Neural cell (in vitro differentiated cells): ENCODE data around the gene ACTA2. TPM values are rescaled to one million over a fixed set of nuclear protein-coding genes. Genes with fewer than 3 reads are reported as not detected.

Experiments used
- H2AFZ ChIP-seq: fragments of 200-600, 300-800 bp; sonication (generic), shearing (Covaris generic); 2 replicates; pipeline ENCODE4 v1.6.0; 2014; ENCODE audit warnings: low read depth, mild to moderate bottlenecking, antibody characterized with exemption, low read length, moderate library complexity
- H3F3A ChIP-seq: fragments of 200-600 bp; shearing (Covaris generic); 2 replicates; pipeline ENCODE4 v1.6.1; 2016; ENCODE audit warnings: mild to moderate bottlenecking, moderate library complexity, mixed read lengths, antibody characterized with exemption, low read length; ENCODE audit not compliant: insufficient read depth, poor library complexity, severe bottlenecking
- H3K27ac ChIP-seq: fragments of 200-600, 300-800 bp; sonication (generic), shearing (Covaris generic); 2 replicates; pipeline ENCODE4 v1.5.1; 2014; ENCODE audit warnings: mild to moderate bottlenecking, low read length, moderate library complexity
- H3K27me3 ChIP-seq: fragments of 300-800, 200-600 bp; sonication (generic), shearing (Covaris generic); 2 replicates; pipeline ENCODE4 v1.6.0; 2014; ENCODE audit warnings: mild to moderate bottlenecking, low read depth, low read length, moderate library complexity; ENCODE audit not compliant: insufficient read depth
- H3K36me3 ChIP-seq: fragments of 300-800, 200-600 bp; sonication (generic), shearing (Covaris generic); 2 replicates; pipeline ENCODE4 v1.5.1; 2014; ENCODE audit warnings: mild to moderate bottlenecking, antibody characterized with exemption, low read length, moderate library complexity; ENCODE audit not compliant: insufficient read depth
- H3K4me2 ChIP-seq: fragments of 300-800, 200-600 bp; sonication (generic), shearing (Covaris generic); 2 replicates; pipeline ENCODE4 v1.6.0; 2014; ENCODE audit warnings: mild to moderate bottlenecking, low read length
- H3K4me3 ChIP-seq: fragments of 300-800, 200-600 bp; sonication (generic), shearing (Covaris generic); 2 replicates; pipeline ENCODE4 v1.5.1; 2014; ENCODE audit warnings: mild to moderate bottlenecking, low read length, moderate library complexity
- H3K79me2 ChIP-seq: fragments of 200-600 bp; shearing (Covaris generic); replicated peaks from 2 replicates; pipeline ENCODE4 v1.6.0; 2014; ENCODE audit warnings: mild to moderate bottlenecking, low read length, moderate library complexity; ENCODE audit not compliant: insufficient read depth
- H3K9ac ChIP-seq: fragments of 300-800, 200-600 bp; sonication (generic), shearing (Covaris generic); 2 replicates; pipeline ENCODE4 v1.6.1; 2016; ENCODE audit warnings: mild to moderate bottlenecking, low read length, mixed read lengths
- H3K9me2 ChIP-seq: fragments of 200-600 bp; shearing (Covaris generic); 2 replicates; pipeline ENCODE4 v1.6.1; 2016; ENCODE audit warnings: mild to moderate bottlenecking, low read length, mixed read lengths; ENCODE audit not compliant: insufficient read depth
- H3K9me3 ChIP-seq: fragments of 200-600, 300-800 bp; sonication (generic), shearing (Covaris generic); 2 replicates; pipeline ENCODE4 v1.6.1; 2016; ENCODE audit warnings: mild to moderate bottlenecking, mixed run types, low read length, moderate library complexity, mixed read lengths
- H4K20me1 ChIP-seq: fragments of 200-600 bp; shearing (Covaris generic); 2 replicates; pipeline ENCODE4 v1.6.1; 2016; ENCODE audit warnings: mild to moderate bottlenecking, mixed run types; ENCODE audit not compliant: insufficient read depth
- EP300 ChIP-seq: fragments of 450-650 bp; conservative IDR thresholded peaks from 2 replicates; pipeline ENCODE4 v1.6.1; 2014; ENCODE audit warnings: antibody characterized with exemption, mild to moderate bottlenecking, moderate library complexity; ENCODE audit not compliant: poor library complexity, severe bottlenecking
- EZH2 ChIP-seq: fragments of 200-600, 300-800 bp; shearing (Covaris generic), sonication (generic); IDR thresholded peaks from 2 replicates; pipeline ENCODE4 v1.6.1; 2014; ENCODE audit warnings: antibody characterized with exemption, low read length, borderline replicate concordance, mild to moderate bottlenecking; ENCODE audit not compliant: insufficient read depth, poor library complexity, severe bottlenecking
- MXI1 ChIP-seq: fragments of 450-650 bp; conservative IDR thresholded peaks from 2 replicates; pipeline ENCODE4 v1.6.1; 2014; ENCODE audit warnings: antibody characterized with exemption, mild to moderate bottlenecking; ENCODE audit not compliant: poor library complexity, severe bottlenecking
- POLR2AphosphoS5 ChIP-seq: IDR thresholded peaks from 2 replicates; pipeline ENCODE4 v1.6.1; 2012
- RAD21 ChIP-seq: fragments of 450-650 bp; conservative IDR thresholded peaks from 2 replicates; pipeline ENCODE4 v1.6.1; 2014; ENCODE audit warnings: antibody characterized with exemption, mild to moderate bottlenecking, moderate library complexity
- SMC3 ChIP-seq: fragments of 450-650 bp; conservative IDR thresholded peaks from 2 replicates; pipeline ENCODE4 v1.6.1; 2014; ENCODE audit warnings: antibody characterized with exemption, mild to moderate bottlenecking, moderate library complexity; ENCODE audit not compliant: poor library complexity
- TAF1 ChIP-seq: IDR thresholded peaks from 2 replicates; pipeline ENCODE4 v1.6.1; 2012; ENCODE audit warnings: low read depth
- polyA plus RNA-seq: library from polyadenylated mRNA; depleted of rRNA; stranded (reverse); fragments of >200 nt; gene quantifications from 2 replicates; pipeline ENCODE4 v1.2.3, GENCODE V29; 2014
- TF ChIP-seq, protein P1 (sequence below): fragments of 450-650 bp; IDR thresholded peaks from 2 replicates; pipeline ENCODE4 v1.5.1; 2014; ENCODE audit warnings: antibody characterized with exemption, mild to moderate bottlenecking, moderate library complexity; ENCODE audit not compliant: poor library complexity, severe bottlenecking
- TF ChIP-seq, protein P2 (sequence below): IDR thresholded peaks from 2 replicates; pipeline ENCODE4 v1.6.1; 2012; ENCODE audit warnings: borderline replicate concordance

ACTA2 gene
- polyA plus RNA-seq, 1 donor from 2014 or later, result 0.53 TPM

DNA sequence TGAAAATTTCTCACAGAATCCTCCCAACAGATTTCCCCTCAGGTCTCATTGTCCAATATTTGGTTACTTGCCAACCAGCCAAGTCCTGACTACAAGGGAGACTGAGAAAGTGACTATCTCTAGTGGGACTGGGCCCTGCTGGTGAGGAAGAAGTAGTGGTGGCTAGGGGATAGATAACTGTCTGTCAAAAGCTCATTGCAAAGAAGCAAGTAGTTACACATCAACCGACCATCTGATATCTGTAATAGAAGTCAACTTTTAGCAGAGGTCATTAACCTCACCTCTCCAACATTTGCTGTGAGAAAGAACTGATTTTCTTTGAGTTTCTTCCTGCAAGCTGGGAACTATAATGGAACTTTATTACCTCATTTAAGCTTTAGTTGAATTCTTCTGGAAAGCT lies 57.3 kb downstream of the ACTA2 start:
- no peaks in the 10 kb centered on the region for H3K79me2 ChIP-seq
- H3K36me3 ChIP-seq, result no peaks in the 10 kb centered on the region
- H3K9me2 ChIP-seq, result no peaks in the 10 kb centered on the region

DNA sequence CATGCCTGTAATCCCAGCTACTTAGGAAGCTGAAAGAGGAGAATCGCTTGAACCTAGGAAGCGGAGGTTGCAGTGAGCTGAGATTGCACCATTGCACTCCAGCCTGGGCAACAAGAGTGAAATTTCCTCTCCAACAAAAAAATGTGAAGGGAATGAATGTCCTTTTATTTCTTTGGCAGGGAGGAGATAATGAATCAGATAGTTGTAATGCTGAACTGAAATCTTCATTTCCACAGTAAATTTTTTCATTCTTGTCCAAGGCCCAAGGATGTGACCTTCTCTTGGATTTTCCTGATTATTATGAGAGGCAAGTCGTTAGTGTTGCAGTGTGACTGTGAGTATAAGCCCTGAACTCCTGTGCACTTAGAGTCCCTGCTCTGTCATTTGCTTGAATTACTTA lies 59.0 kb downstream of the ACTA2 start:
- Histone ChIP-seq H3K36me3 (no peaks in the 10 kb centered on the region), H4K20me1 (no peaks in the 10 kb centered on the region), H3K9me2 (no peaks in the 10 kb centered on the region), H3K4me2 (no peak overlapping the region), H3F3A (no peaks in the 10 kb centered on the region), H3K9me3 (no peaks in the 10 kb centered on the region), H3K4me3 (no peak overlapping the region), H3K27me3 (no peaks in the 10 kb centered on the region), H3K9ac (no peak overlapping the region), H3K79me2 (no peaks in the 10 kb centered on the region), H3K27ac (no peak overlapping the region), H2AFZ (no peak overlapping the region)
- no peak for TF ChIP-seq SMC3
- no peak for TF ChIP-seq RAD21
- TF ChIP-seq EP300, result no peak
- no peak for TF ChIP-seq MXI1
- TF ChIP-seq, protein P1, sequence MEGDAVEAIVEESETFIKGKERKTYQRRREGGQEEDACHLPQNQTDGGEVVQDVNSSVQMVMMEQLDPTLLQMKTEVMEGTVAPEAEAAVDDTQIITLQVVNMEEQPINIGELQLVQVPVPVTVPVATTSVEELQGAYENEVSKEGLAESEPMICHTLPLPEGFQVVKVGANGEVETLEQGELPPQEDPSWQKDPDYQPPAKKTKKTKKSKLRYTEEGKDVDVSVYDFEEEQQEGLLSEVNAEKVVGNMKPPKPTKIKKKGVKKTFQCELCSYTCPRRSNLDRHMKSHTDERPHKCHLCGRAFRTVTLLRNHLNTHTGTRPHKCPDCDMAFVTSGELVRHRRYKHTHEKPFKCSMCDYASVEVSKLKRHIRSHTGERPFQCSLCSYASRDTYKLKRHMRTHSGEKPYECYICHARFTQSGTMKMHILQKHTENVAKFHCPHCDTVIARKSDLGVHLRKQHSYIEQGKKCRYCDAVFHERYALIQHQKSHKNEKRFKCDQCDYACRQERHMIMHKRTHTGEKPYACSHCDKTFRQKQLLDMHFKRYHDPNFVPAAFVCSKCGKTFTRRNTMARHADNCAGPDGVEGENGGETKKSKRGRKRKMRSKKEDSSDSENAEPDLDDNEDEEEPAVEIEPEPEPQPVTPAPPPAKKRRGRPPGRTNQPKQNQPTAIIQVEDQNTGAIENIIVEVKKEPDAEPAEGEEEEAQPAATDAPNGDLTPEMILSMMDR, result no peak
- no peak for TF ChIP-seq TAF1
- no peak for TF ChIP-seq POLR2AphosphoS5
- no peak for TF ChIP-seq EZH2
- TF ChIP-seq, protein P2, sequence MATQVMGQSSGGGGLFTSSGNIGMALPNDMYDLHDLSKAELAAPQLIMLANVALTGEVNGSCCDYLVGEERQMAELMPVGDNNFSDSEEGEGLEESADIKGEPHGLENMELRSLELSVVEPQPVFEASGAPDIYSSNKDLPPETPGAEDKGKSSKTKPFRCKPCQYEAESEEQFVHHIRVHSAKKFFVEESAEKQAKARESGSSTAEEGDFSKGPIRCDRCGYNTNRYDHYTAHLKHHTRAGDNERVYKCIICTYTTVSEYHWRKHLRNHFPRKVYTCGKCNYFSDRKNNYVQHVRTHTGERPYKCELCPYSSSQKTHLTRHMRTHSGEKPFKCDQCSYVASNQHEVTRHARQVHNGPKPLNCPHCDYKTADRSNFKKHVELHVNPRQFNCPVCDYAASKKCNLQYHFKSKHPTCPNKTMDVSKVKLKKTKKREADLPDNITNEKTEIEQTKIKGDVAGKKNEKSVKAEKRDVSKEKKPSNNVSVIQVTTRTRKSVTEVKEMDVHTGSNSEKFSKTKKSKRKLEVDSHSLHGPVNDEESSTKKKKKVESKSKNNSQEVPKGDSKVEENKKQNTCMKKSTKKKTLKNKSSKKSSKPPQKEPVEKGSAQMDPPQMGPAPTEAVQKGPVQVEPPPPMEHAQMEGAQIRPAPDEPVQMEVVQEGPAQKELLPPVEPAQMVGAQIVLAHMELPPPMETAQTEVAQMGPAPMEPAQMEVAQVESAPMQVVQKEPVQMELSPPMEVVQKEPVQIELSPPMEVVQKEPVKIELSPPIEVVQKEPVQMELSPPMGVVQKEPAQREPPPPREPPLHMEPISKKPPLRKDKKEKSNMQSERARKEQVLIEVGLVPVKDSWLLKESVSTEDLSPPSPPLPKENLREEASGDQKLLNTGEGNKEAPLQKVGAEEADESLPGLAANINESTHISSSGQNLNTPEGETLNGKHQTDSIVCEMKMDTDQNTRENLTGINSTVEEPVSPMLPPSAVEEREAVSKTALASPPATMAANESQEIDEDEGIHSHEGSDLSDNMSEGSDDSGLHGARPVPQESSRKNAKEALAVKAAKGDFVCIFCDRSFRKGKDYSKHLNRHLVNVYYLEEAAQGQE, result no peak

More for the DNA sequence above, 57.3 kb downstream of the ACTA2 start:
- H3K4me2 ChIP-seq, result no peak overlapping the region
- no peak overlapping the region for H3K9ac ChIP-seq
- no peaks in the 10 kb centered on the region for H3K27me3 ChIP-seq
- no peak overlapping the region for H3K4me3 ChIP-seq
- no peaks in the 10 kb centered on the region for H4K20me1 ChIP-seq
- H2AFZ ChIP-seq, result no peak overlapping the region
- no peaks in the 10 kb centered on the region for H3K9me3 ChIP-seq
- H3F3A ChIP-seq, result no peaks in the 10 kb centered on the region
- no peak overlapping the region for H3K27ac ChIP-seq
- TF ChIP-seq EP300 (no peak), POLR2AphosphoS5 (no peak), SMC3 (no peak), RAD21 (no peak)
